ENCODE data around the gene MTPN. TPM values are rescaled to one million over a fixed set of nuclear protein-coding genes. Genes with fewer than 3 reads are reported as not detected.

Gene MTPN
- total RNA-seq, 4 donors from 2014 or later, result 59.6 to 83.3 (median 71.2) TPM

- TF ChIP-seq CTCF (IDR thresholded peaks at IDR 0.05) (no peak), POLR2A (IDR thresholded peaks at IDR 0.05) (no peak)
- intact Hi-C loops (cut with DNase I; ENCODE audit: low total_unique reads), result no loop called here
- no peak overlapping the region for H3K4me3 ChIP-seq (ENCODE audit: low read depth, poor library complexity, severe bottlenecking)
- WGBS, 2 donors, result 87 to 89% methylated on average over 2 of the region's 2 CpGs
- no peak for DNase-seq (ENCODE audit: low spot score in 2 of 2)
Observed at GRCh38 chr7:135975166-135975565, 2.0 kb downstream of the MTPN start.

- intact Hi-C loops (cut with DNase I; ENCODE audit: low total_unique reads), result no loop called here
- no peak for DNase-seq (ENCODE audit: low spot score in 2 of 2)
- WGBS, 2 donors, result 57 to 70% methylated on average over 1 of the region's 1 CpG
- H3K4me3 ChIP-seq (ENCODE audit: low read depth, poor library complexity, severe bottlenecking), result no peak overlapping the region
- TF ChIP-seq CTCF (IDR thresholded peaks at IDR 0.05) (no peak), POLR2A (IDR thresholded peaks at IDR 0.05) (no peak)
Observed at GRCh38 chr7:135974667-135975066, 2.5 kb downstream of the MTPN start.

DNA sequence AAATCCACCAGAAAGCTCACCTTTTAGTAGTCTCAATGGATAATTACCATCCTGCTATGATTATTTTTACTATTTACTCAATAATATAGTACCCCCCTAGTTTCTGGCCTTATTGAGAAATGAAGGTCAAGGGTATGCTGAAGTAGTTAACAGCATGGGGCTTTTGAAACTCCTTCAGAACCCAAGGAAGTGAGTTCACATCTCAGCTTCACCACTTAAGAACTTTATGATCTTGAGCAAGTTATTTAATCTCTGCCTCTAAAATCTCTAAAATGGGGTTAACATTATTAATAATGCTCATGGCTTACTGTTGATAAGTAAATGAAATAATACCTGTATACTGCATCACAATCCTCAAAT lies 5.8 kb downstream of the MTPN start:
- TF ChIP-seq CTCF (IDR thresholded peaks at IDR 0.05), result no peak
- TF ChIP-seq POLR2A (IDR thresholded peaks at IDR 0.05), result no peak
- no peak overlapping the region for H3K4me3 ChIP-seq (ENCODE audit: low read depth, poor library complexity, severe bottlenecking)
- intact Hi-C loops (cut with DNase I; ENCODE audit: low total_unique reads), result no loop called here
- no peak for DNase-seq (ENCODE audit: low spot score in 2 of 2)

DNA sequence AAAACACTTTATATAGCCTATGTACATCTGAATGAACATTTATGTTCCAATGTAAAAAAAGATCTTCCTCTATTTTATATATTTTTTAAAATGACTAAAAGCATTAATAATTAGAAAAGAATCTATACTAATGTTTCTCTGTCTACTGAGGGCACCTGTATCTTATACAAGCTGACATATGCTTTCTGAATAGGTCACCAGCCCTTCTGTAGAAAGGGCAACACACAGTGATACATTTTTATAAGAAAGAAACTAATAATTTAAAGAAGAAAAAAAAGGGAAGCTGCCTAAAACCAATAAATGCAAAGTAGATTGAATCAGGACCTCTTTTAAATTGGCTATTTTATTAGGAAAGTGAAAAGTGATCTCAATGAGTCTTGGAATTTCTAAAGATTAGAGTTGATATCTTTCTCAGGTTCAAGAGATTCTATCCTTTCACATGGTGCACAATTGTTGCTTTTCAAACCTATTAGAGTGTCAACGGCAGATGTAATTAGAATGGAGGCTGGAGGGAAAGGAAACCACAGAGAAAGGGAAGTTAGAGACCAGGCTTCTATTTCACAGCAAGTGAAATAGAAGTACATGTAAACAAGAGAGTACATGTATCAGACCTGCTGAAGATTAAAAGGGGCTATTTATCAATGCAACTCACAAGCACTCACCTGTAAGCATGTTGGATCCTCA lies 6.3 kb downstream of the MTPN start:
- intact Hi-C loops (cut with DNase I; ENCODE audit: low total_unique reads), result no loop called here
- DNase-seq (ENCODE audit: low spot score in 2 of 2), result no peak
- WGBS, 2 donors, result 66 to 74% methylated on average over 1 of the region's 1 CpG
- TF ChIP-seq POLR2A (IDR thresholded peaks at IDR 0.05), result no peak
- no peak for TF ChIP-seq CTCF (IDR thresholded peaks at IDR 0.05)
- no peak overlapping the region for H3K4me3 ChIP-seq (ENCODE audit: low read depth, poor library complexity, severe bottlenecking)

GRCh38 chr7:135970045-135970444 lies 7.1 kb downstream of the MTPN start:
- DNase-seq (ENCODE audit: low spot score in 2 of 2), result no peak
- no peak overlapping the region for H3K4me3 ChIP-seq (ENCODE audit: low read depth, poor library complexity, severe bottlenecking)
- TF ChIP-seq CTCF (IDR thresholded peaks at IDR 0.05), result no peak
- no peak for TF ChIP-seq POLR2A (IDR thresholded peaks at IDR 0.05)
- intact Hi-C loops (cut with DNase I; ENCODE audit: low total_unique reads), result no loop called here
- WGBS, 2 donors, result 97 to 99% methylated on average over 3 of the region's 3 CpGs

All from lower leg skin (tissue), 4 donors.